Dedifferentiated amniotic fluid mesenchymal stem cell (primary cell): ENCODE results near the gene PRICKLE2.
A peak's percentile ranks its signal among the peaks of the same experiment; 100 is the strongest.

Experiments used
- DNase-seq: peaks from one replicate; pipeline ENCODE4 v3.0.0-alpha.2; 2016; ENCODE audit errors: extremely low spot score

The PRICKLE2 gene

GRCh38 chr3:64220161-64220914 is 4.9 kb downstream of the PRICKLE2 start:
- peak; percentile 55 for DNase-seq

- no peak for DNase-seq
These were observed 6.5 kb downstream of the PRICKLE2 start for GRCh38 chr3:64218746-64219145.

- no peak for DNase-seq
These were observed 6.9 kb downstream of the PRICKLE2 start for GRCh38 chr3:64218329-64218728.

- DNase-seq: no peak
These were observed 8.8 kb downstream of the PRICKLE2 start for GRCh38 chr3:64216274-64217147.

- DNase-seq: no peak
These were observed 9.7 kb downstream of the PRICKLE2 start for GRCh38 chr3:64215559-64215958.

- DNase-seq: no peak
These were observed 10.2 kb downstream of the PRICKLE2 start for GRCh38 chr3:64215103-64215502.

GRCh38 chr3:64214381-64215018 is 10.8 kb downstream of the PRICKLE2 start:
- no peak for DNase-seq

- DNase-seq: no peak
These were observed 11.3 kb downstream of the PRICKLE2 start for GRCh38 chr3:64213962-64214379.

GRCh38 chr3:64213224-64213878 is 11.9 kb downstream of the PRICKLE2 start:
- no peak for DNase-seq

- no peak for DNase-seq
These were observed 15.2 kb downstream of the PRICKLE2 start for GRCh38 chr3:64209866-64210621.

- peak; percentile 34 for DNase-seq
These were observed 17.8 kb downstream of the PRICKLE2 start for GRCh38 chr3:64207289-64208080.

GRCh38 chr3:64203969-64204908 is 21.0 kb downstream of the PRICKLE2 start:
- DNase-seq: no peak

- DNase-seq: no peak
These were observed 22.1 kb downstream of the PRICKLE2 start for GRCh38 chr3:64203216-64203615.

- DNase-seq: no peak
These were observed 25.3 kb downstream of the PRICKLE2 start for GRCh38 chr3:64199932-64200331.

GRCh38 chr3:64196236-64196929 is 28.9 kb downstream of the PRICKLE2 start:
- DNase-seq: no peak

- no peak for DNase-seq
These were observed 29.5 kb downstream of the PRICKLE2 start for GRCh38 chr3:64195789-64196188.

- DNase-seq: no peak
These were observed 33.4 kb downstream of the PRICKLE2 start for GRCh38 chr3:64191822-64192221.
